Endothelial cell of umbilical vein (primary cell): ENCODE data around the gene AKAP6. TPM values are rescaled to one million over a fixed set of nuclear protein-coding genes. Genes with fewer than 3 reads are reported as not detected.

ENCODE experiments used
- BruUV-seq: library from RNA; stranded (reverse); fragments of 400-500 nt; replicated peaks from 2 replicates; lab custom pipeline; 2021; lab: Mats Ljungman, UMichigan
- CTCF ChIA-PET: fragments of 300-600, 350-600 bp; sonication (Branson Sonifier 250); formaldehyde crosslinking; loops from one replicate; lab custom pipeline; 2021; ENCODE audit warnings: antibody characterized with exemption, inconsistent platforms; lab: Charles Lee
- POLR2A ChIA-PET: fragments of 300-600, 350-600 bp; sonication (Branson Sonifier 250); formaldehyde crosslinking; loops from one replicate; lab custom pipeline; 2021; ENCODE audit warnings: antibody characterized with exemption, inconsistent platforms; lab: Charles Lee
- DNase-seq: peaks from one replicate; pipeline ENCODE4 v3.0.0-alpha.2; 2011; ENCODE audit warnings: low read depth, low spot score
- FAIRE-seq: peaks from 2 replicates; lab custom pipeline; 2011; peaks lifted over from hg19 to GRCh38; lab: Jason Lieb, UNC
- H2AFZ ChIP-seq: 2 replicates; pipeline ENCODE4 v1.6.0; 2012; ENCODE audit warnings: low read depth, low read length, control low read depth, inconsistent platforms
- H3K27ac ChIP-seq: 2 replicates; pipeline ENCODE4 v1.5.1; 2011; ENCODE audit warnings: low read depth, mild to moderate bottlenecking, control low read depth, low read length, moderate library complexity; ENCODE audit not compliant: insufficient read depth
- H3K27me3 ChIP-seq, 2 experiments: 2 replicates each; pipeline versions ENCODE4 v1.6.0 to v1.6.1; 2011; ENCODE audit warnings: low read length in 2 of 2, mixed read lengths in 1 of 2; ENCODE audit not compliant: control insufficient read depth in 2 of 2, insufficient read depth in 2 of 2
- H3K36me3 ChIP-seq, 2 experiments: 2 replicates in 1 of 2; 3 replicates in 1 of 2; pipeline ENCODE4 v1.5.1; 2011; ENCODE audit warnings: low read length in 2 of 2, mild to moderate bottlenecking in 1 of 2, moderate library complexity in 1 of 2; ENCODE audit not compliant: control insufficient read depth in 2 of 2, insufficient read depth in 2 of 2; ENCODE audit errors: extremely low read depth in 1 of 2
- H3K4me1 ChIP-seq: 3 replicates; pipeline ENCODE4 v1.5.1; 2011; ENCODE audit warnings: mild to moderate bottlenecking, low read length; ENCODE audit not compliant: control insufficient read depth, insufficient read depth; ENCODE audit errors: extremely low read depth
- H3K4me2 ChIP-seq: 2 replicates; pipeline ENCODE4 v1.6.1; 2011; ENCODE audit warnings: low read length, control low read depth, mixed read lengths; ENCODE audit not compliant: insufficient read depth
- H3K4me3 ChIP-seq, 3 experiments: fragments of 200-600 bp in 1 of 3; sonication (generic), shearing (Covaris generic) in 1 of 3; replicated peaks in 1 of 3; 2 replicates each; pipeline ENCODE4 v1.5.1; 2011 to 2016; ENCODE audit warnings: control low read depth in 3 of 3, low read length in 3 of 3, mild to moderate bottlenecking in 2 of 3, inconsistent platforms in 1 of 3, low read depth in 1 of 3, moderate library complexity in 1 of 3; ENCODE audit not compliant: insufficient read depth in 1 of 3
- H3K79me2 ChIP-seq: 2 replicates; pipeline ENCODE4 v1.6.0; 2012; ENCODE audit warnings: low read length, inconsistent platforms; ENCODE audit not compliant: control insufficient read depth, insufficient read depth
- H3K9ac ChIP-seq: replicated peaks from 2 replicates; pipeline ENCODE3; 2011; ENCODE audit warnings: low read length, control low read depth; ENCODE audit not compliant: insufficient read depth; ENCODE audit errors: extremely low read depth
- H3K9me1 ChIP-seq: replicated peaks from 3 replicates; pipeline ENCODE4 v1.6.0; 2011; ENCODE audit warnings: mild to moderate bottlenecking, low read length; ENCODE audit not compliant: control insufficient read depth, insufficient read depth; ENCODE audit errors: extremely low read depth
- H3K9me3 ChIP-seq: replicated peaks from 2 replicates; pipeline ENCODE4 v1.5.1; 2012; ENCODE audit warnings: low read length, inconsistent platforms; ENCODE audit not compliant: control insufficient read depth, insufficient read depth
- H4K20me1 ChIP-seq: replicated peaks from 2 replicates; pipeline ENCODE3; 2011; ENCODE audit warnings: mild to moderate bottlenecking, low read length; ENCODE audit not compliant: control insufficient read depth, insufficient read depth; ENCODE audit errors: extremely low read depth
- CTCF ChIP-seq, 2 donors: IDR thresholded peaks; 1 replicate in 1 of 2; 2 replicates in 1 of 2; pipeline ENCODE4 v1.5.1; 2011; ENCODE audit warnings: low read length in 2 of 2, mild to moderate bottlenecking in 2 of 2, moderate library complexity in 2 of 2, control low read depth in 1 of 2, inconsistent platforms in 1 of 2, low read depth in 1 of 2; ENCODE audit not compliant: insufficient read depth in 1 of 2; ENCODE audit errors: extremely low read depth in 1 of 2
- EZH2 ChIP-seq: IDR thresholded peaks from 2 replicates; pipeline ENCODE4 v1.6.1; 2012; ENCODE audit warnings: borderline replicate concordance, low read depth, mild to moderate bottlenecking, moderate library complexity, low read length, inconsistent platforms; ENCODE audit not compliant: severe bottlenecking
- FOS ChIP-seq: IDR thresholded peaks from 2 replicates; pipeline ENCODE4 v1.6.1; 2011; ENCODE audit warnings: mild to moderate bottlenecking, low read length, moderate library complexity, borderline replicate concordance; ENCODE audit not compliant: insufficient read depth
- GATA2 ChIP-seq: IDR thresholded peaks from 2 replicates; pipeline ENCODE4 v1.7.0; 2011; ENCODE audit warnings: low read depth, mild to moderate bottlenecking, moderate library complexity, mixed read lengths, low read length; ENCODE audit not compliant: insufficient read length, insufficient read depth
- JUN ChIP-seq: IDR thresholded peaks from 2 replicates; pipeline ENCODE4 v1.6.1; 2011; ENCODE audit warnings: borderline replicate concordance, low read depth; ENCODE audit not compliant: insufficient read length, insufficient read depth
- MYC ChIP-seq: IDR thresholded peaks from one replicate; pipeline ENCODE4 v1.6.1; 2011; ENCODE audit warnings: mild to moderate bottlenecking, low read depth, low read length
- POLR2A ChIP-seq: IDR thresholded peaks from 2 replicates; pipeline ENCODE4 v1.6.1; 2012; ENCODE audit warnings: low read depth, mild to moderate bottlenecking, control low read depth, low read length
- POLR2AphosphoS5 ChIP-seq: IDR thresholded peaks from 2 replicates; pipeline ENCODE4 v1.6.1; 2012; ENCODE audit warnings: low read depth, mild to moderate bottlenecking, control low read depth, low read length, moderate library complexity; ENCODE audit not compliant: insufficient read depth
- dilution Hi-C: fragments of 300-500 bp; cut with MboI; formaldehyde crosslinking; loops from one replicate; pipeline ENCODE4 v1.15.0; 2019; ENCODE audit warnings: low sequenced_read_pairs; ENCODE audit not compliant: extremely low pct_ligation_motif_present
- intact Hi-C: fragments of 100-400 bp; cut with micrococcal nuclease; formaldehyde crosslinking; loops from one replicate; pipeline ENCODE4 v1.10.0; 2022
- polyA plus RNA-seq, 4 experiments: library from polyadenylated mRNA; depleted of rRNA in 3 of 4; stranded (reverse) in 3 of 4; unstranded in 1 of 4; fragments of >200 nt; gene quantifications; 2 replicates each; pipeline versions ENCODE4 v1.2.1 to v1.2.3, GENCODE V29; 2011 to 2012; ENCODE audit warnings: missing spikeins in 1 of 4
- total RNA-seq: library from RNA; stranded (reverse); gene quantifications from 2 replicates; pipeline ENCODE4 v1.2.3, GENCODE V29; 2021
- TF ChIP-seq, protein P1 (sequence below): IDR thresholded peaks from 2 replicates; pipeline ENCODE4 v1.6.1; 2011; ENCODE audit not compliant: insufficient read depth, insufficient read length

Gene AKAP6
- total and polyA plus RNA-seq, 2 donors (not counting 3 experiments of a cell fraction or from before 2014, with no cell fraction given), result 0.03 to 0.49 TPM

GRCh38 chr14:32419429-32419828 is 90.3 kb downstream of the AKAP6 start:
- DNase-seq, result no peak
- no peaks in the 10 kb centered on the region for H3K9me3 ChIP-seq
- H4K20me1 ChIP-seq, result no peaks in the 10 kb centered on the region
- no peak overlapping the region for H3K27ac ChIP-seq
- no peaks in the 10 kb centered on the region for H3K79me2 ChIP-seq
- H3K4me3 ChIP-seq, result no peak overlapping the region
- POLR2A ChIA-PET, result no interaction called here
- BruUV-seq, result no TSS peak
- H3K36me3 ChIP-seq, result no peaks in the 10 kb centered on the region
- H3K27me3 ChIP-seq, result no peaks in the 10 kb centered on the region
- no peak overlapping the region for H2AFZ ChIP-seq
- TF ChIP-seq POLR2A (no peak), POLR2AphosphoS5 (no peak), EZH2 (no peak), JUN (no peak), MYC (no peak), FOS (no peak), GATA2 (no peak), CTCF (IDR thresholded peaks at IDR 0.05; ENCODE audit: extremely low read depth in 1 of 2, insufficient read depth in 1 of 2, low read depth in 1 of 2, low read length in 2 of 2) (no peak)
- TF ChIP-seq, protein P1, sequence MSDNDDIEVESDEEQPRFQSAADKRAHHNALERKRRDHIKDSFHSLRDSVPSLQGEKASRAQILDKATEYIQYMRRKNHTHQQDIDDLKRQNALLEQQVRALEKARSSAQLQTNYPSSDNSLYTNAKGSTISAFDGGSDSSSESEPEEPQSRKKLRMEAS, result no peak
- H3K4me2 ChIP-seq, result no peak overlapping the region
- CTCF ChIA-PET, result no interaction called here
- H3K4me1 ChIP-seq, result peaks cover 26% of the 10 kb centered on the region
- dilution Hi-C loops (no loop called here), intact Hi-C loops (loop anchor here (2.0 to 5.0 kb wide), 5 partner anchors 88 to 857 kb away; partner anchors contain the start of genes ARHGAP5, NUBPL, RNU6-7 and RNU6-8)
- FAIRE-seq, result no peak
- no peaks in the 10 kb centered on the region for H3K9me1 ChIP-seq
- H3K9ac ChIP-seq, result no peak overlapping the region
